Nephron (organoid): Measurements from ENCODE around the gene KRT32.
A peak's percentile ranks its signal among the peaks of the same experiment; 100 is the strongest.

Experiments used
- H3K27ac Mint-ChIP-seq, 3 experiments: 2 replicates each; pipeline ENCODE4 v1.8.0; 2020; ENCODE audit warnings: mixed read lengths in 3 of 3, mild to moderate bottlenecking in 2 of 3, moderate library complexity in 1 of 3
- H3K27me3 Mint-ChIP-seq: 2 replicates; pipeline ENCODE4 v1.8.0; 2021; ENCODE audit warnings: low read depth, mild to moderate bottlenecking, moderate library complexity, mixed read lengths
- H3K36me3 Mint-ChIP-seq: 2 replicates; pipeline ENCODE4 v1.8.0; 2020; ENCODE audit warnings: low read depth, mixed read lengths
- H3K4me1 Mint-ChIP-seq: 2 replicates; pipeline ENCODE4 v1.8.0; 2020; ENCODE audit warnings: mixed read lengths
- H3K4me3 Mint-ChIP-seq, 3 experiments: 2 replicates each; pipeline ENCODE4 v1.8.0; 2020; ENCODE audit warnings: mild to moderate bottlenecking in 3 of 3, mixed read lengths in 3 of 3, moderate library complexity in 2 of 3
- H3K9me3 Mint-ChIP-seq: 2 replicates; pipeline ENCODE4 v1.8.0; 2020; ENCODE audit warnings: mixed read lengths
- CTCF ChIP-seq, 3 experiments: fragments of 200-600 bp; sonication (generic); IDR thresholded peaks; one replicate each; pipeline ENCODE4 v1.5.0; 2021; ENCODE audit warnings: antibody characterized with exemption in 3 of 3; ENCODE audit not compliant: unreplicated experiment in 3 of 3

Gene KRT32

GRCh38 chr17:41464682-41465081 lies 2.5 kb downstream of the KRT32 start:
- H3K4me3 Mint-ChIP-seq: no peak overlapping the region
- no peaks in the 10 kb centered on the region for H3K4me1 Mint-ChIP-seq
- H3K9me3 Mint-ChIP-seq: peaks cover 11% of the 10 kb centered on the region
- peak overlapping the region in 1 of 3 experiments; percentile 62 for H3K27ac Mint-ChIP-seq
- H3K36me3 Mint-ChIP-seq: no peaks in the 10 kb centered on the region
- H3K27me3 Mint-ChIP-seq: peaks cover 24% of the 10 kb centered on the region
- no peak for TF ChIP-seq CTCF (IDR thresholded peaks at IDR 0.05; ENCODE audit: unreplicated experiment in 3 of 3)

GRCh38 chr17:41464173-41464572 lies 3.0 kb downstream of the KRT32 start:
- Mint-ChIP-seq H3K9me3 (peaks cover 11% of the 10 kb centered on the region), H3K27ac (no peak overlapping the region), H3K36me3 (no peaks in the 10 kb centered on the region), H3K4me1 (no peaks in the 10 kb centered on the region), H3K4me3 (no peak overlapping the region), H3K27me3 (peaks cover 27% of the 10 kb centered on the region)
- no peak for TF ChIP-seq CTCF (IDR thresholded peaks at IDR 0.05; ENCODE audit: unreplicated experiment in 3 of 3)

- Mint-ChIP-seq H3K36me3 (no peaks in the 10 kb centered on the region), H3K4me3 (no peak overlapping the region), H3K4me1 (no peaks in the 10 kb centered on the region), H3K27ac (no peak overlapping the region), H3K9me3 (peaks cover 11% of the 10 kb centered on the region), H3K27me3 (peaks cover 27% of the 10 kb centered on the region)
- TF ChIP-seq CTCF (IDR thresholded peaks at IDR 0.05; ENCODE audit: unreplicated experiment in 3 of 3): no peak
These were observed 3.4 kb downstream of the KRT32 start for GRCh38 chr17:41463746-41464145.

GRCh38 chr17:41462705-41463104 lies 4.5 kb downstream of the KRT32 start:
- no peaks in the 10 kb centered on the region for H3K4me1 Mint-ChIP-seq
- no peaks in the 10 kb centered on the region for H3K36me3 Mint-ChIP-seq
- no peak overlapping the region for H3K27ac Mint-ChIP-seq
- peaks cover 2% of the 10 kb centered on the region for H3K9me3 Mint-ChIP-seq
- TF ChIP-seq CTCF (IDR thresholded peaks at IDR 0.05; ENCODE audit: unreplicated experiment in 3 of 3): no peak
- peaks cover 26% of the 10 kb centered on the region for H3K27me3 Mint-ChIP-seq
- H3K4me3 Mint-ChIP-seq: no peak overlapping the region

- no peak overlapping the region for H3K4me3 Mint-ChIP-seq
- no peaks in the 10 kb centered on the region for H3K36me3 Mint-ChIP-seq
- H3K27ac Mint-ChIP-seq: no peak overlapping the region
- no peaks in the 10 kb centered on the region for H3K4me1 Mint-ChIP-seq
- TF ChIP-seq CTCF (IDR thresholded peaks at IDR 0.05; ENCODE audit: unreplicated experiment in 3 of 3): no peak
- no peaks in the 10 kb centered on the region for H3K9me3 Mint-ChIP-seq
- peaks cover 14% of the 10 kb centered on the region for H3K27me3 Mint-ChIP-seq
These were observed 9.5 kb downstream of the KRT32 start for GRCh38 chr17:41457676-41458075.

GRCh38 chr17:41456204-41456603 lies 11.0 kb downstream of the KRT32 start:
- no peak for TF ChIP-seq CTCF (IDR thresholded peaks at IDR 0.05; ENCODE audit: unreplicated experiment in 3 of 3)
- no peaks in the 10 kb centered on the region for H3K4me1 Mint-ChIP-seq
- H3K27ac Mint-ChIP-seq: no peak overlapping the region
- no peaks in the 10 kb centered on the region for H3K36me3 Mint-ChIP-seq
- H3K27me3 Mint-ChIP-seq: peaks cover 8% of the 10 kb centered on the region
- H3K4me3 Mint-ChIP-seq: no peak overlapping the region
- peaks cover 6% of the 10 kb centered on the region for H3K9me3 Mint-ChIP-seq
